Measurements from ENCODE around the gene GGTLC1.

Gene GGTLC1

GRCh38 chr20:24027229-24027628 is 38.6 kb upstream of the GGTLC1 start:
- H3K27ac ChIP-seq, result no peak overlapping the region
- no peak overlapping the region for H3K4me3 ChIP-seq (ENCODE audit: low read depth, low read length)
- no peak for DNase-seq

GRCh38 chr20:24022621-24023180 is 34.1 kb upstream of the GGTLC1 start:
- no peaks in the 10 kb centered on the region for H3K9me3 ChIP-seq (ENCODE audit: severe bottlenecking)
- H3K4me3 ChIP-seq (ENCODE audit: low read depth, low read length), result no peak overlapping the region
- H3K36me3 ChIP-seq, result no peaks in the 10 kb centered on the region
- no peak overlapping the region for H3K27ac ChIP-seq
- no peaks in the 10 kb centered on the region for H3K27me3 ChIP-seq (ENCODE audit: insufficient read depth, low read depth, severe bottlenecking)
- DNase-seq, result no peak
- TF ChIP-seq CTCF (IDR thresholded peaks at IDR 0.05; ENCODE audit: low read depth, low read length), result no peak

More at GRCh38 chr20:24027229-24027628, 38.6 kb upstream of the GGTLC1 start:
- Histone ChIP-seq H3K9me3 (ENCODE audit: severe bottlenecking) (no peaks in the 10 kb centered on the region), H3K36me3 (no peaks in the 10 kb centered on the region), H3K27me3 (ENCODE audit: insufficient read depth, low read depth, severe bottlenecking) (no peaks in the 10 kb centered on the region)
- no peak for TF ChIP-seq CTCF (IDR thresholded peaks at IDR 0.05; ENCODE audit: low read depth, low read length)

- Histone ChIP-seq H3K27ac (no peak overlapping the region), H3K27me3 (ENCODE audit: insufficient read depth, low read depth, severe bottlenecking) (no peaks in the 10 kb centered on the region), H3K36me3 (no peaks in the 10 kb centered on the region), H3K4me3 (ENCODE audit: low read depth, low read length) (no peak overlapping the region), H3K9me3 (ENCODE audit: severe bottlenecking) (no peaks in the 10 kb centered on the region)
- DNase-seq, result no peak
- no peak for TF ChIP-seq CTCF (IDR thresholded peaks at IDR 0.05; ENCODE audit: low read depth, low read length)
Observed at GRCh38 chr20:24018796-24019195, 30.2 kb upstream of the GGTLC1 start.

GRCh38 chr20:24017458-24017755 is 28.8 kb upstream of the GGTLC1 start:
- Histone ChIP-seq H3K9me3 (ENCODE audit: severe bottlenecking) (no peaks in the 10 kb centered on the region), H3K27me3 (ENCODE audit: insufficient read depth, low read depth, severe bottlenecking) (no peaks in the 10 kb centered on the region), H3K4me3 (ENCODE audit: low read depth, low read length) (no peak overlapping the region), H3K36me3 (no peaks in the 10 kb centered on the region), H3K27ac (no peak overlapping the region)
- TF ChIP-seq CTCF (IDR thresholded peaks at IDR 0.05; ENCODE audit: low read depth, low read length), result no peak
- DNase-seq, result no peak

GRCh38 chr20:24016607-24017457 is 28.3 kb upstream of the GGTLC1 start:
- no peak for TF ChIP-seq CTCF (IDR thresholded peaks at IDR 0.05; ENCODE audit: low read depth, low read length)
- DNase-seq, result no peak
- no peaks in the 10 kb centered on the region for H3K36me3 ChIP-seq
- no peaks in the 10 kb centered on the region for H3K9me3 ChIP-seq (ENCODE audit: severe bottlenecking)
- no peak overlapping the region for H3K4me3 ChIP-seq (ENCODE audit: low read depth, low read length)
- no peak overlapping the region for H3K27ac ChIP-seq
- no peaks in the 10 kb centered on the region for H3K27me3 ChIP-seq (ENCODE audit: insufficient read depth, low read depth, severe bottlenecking)

Measured in WERI-Rb-1 (cell line).